T-helper 22 cell (primary cell): ENCODE results near the gene GALNT17.

Source experiments
- DNase-seq: peaks from one replicate; pipeline ENCODE4 v3.0.0-alpha.2; 2020; ENCODE audit warnings: low read depth

Gene GALNT17

GRCh38 chr7:71459132-71459531, 327.2 kb downstream of the GALNT17 start:
- DNase-seq, result no peak

GRCh38 chr7:71461572-71461971, 329.6 kb downstream of the GALNT17 start:
- DNase-seq, result no peak

DNA sequence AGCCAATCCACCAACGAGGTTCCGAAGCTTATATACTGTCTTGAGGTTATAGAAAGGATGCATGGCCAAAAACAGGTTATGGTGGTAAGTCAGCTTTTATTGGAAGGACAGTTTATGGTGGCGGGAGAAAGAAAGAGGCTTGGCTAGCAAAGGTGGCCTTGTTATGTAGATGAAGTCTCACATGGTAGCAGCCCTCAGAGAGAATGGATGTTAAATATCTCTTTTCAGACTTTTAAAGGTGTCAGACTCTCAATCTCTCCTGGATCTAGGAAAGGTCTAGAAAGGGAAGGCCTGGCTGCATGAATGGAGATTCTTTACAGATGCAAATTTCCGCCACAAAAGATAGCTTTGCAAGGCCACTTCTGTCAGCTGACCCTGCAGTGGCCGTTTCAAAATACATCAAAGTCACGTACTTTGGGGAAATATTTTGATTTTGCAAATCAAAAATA, 333.8 kb downstream of the GALNT17 start:
- no peak for DNase-seq

DNA sequence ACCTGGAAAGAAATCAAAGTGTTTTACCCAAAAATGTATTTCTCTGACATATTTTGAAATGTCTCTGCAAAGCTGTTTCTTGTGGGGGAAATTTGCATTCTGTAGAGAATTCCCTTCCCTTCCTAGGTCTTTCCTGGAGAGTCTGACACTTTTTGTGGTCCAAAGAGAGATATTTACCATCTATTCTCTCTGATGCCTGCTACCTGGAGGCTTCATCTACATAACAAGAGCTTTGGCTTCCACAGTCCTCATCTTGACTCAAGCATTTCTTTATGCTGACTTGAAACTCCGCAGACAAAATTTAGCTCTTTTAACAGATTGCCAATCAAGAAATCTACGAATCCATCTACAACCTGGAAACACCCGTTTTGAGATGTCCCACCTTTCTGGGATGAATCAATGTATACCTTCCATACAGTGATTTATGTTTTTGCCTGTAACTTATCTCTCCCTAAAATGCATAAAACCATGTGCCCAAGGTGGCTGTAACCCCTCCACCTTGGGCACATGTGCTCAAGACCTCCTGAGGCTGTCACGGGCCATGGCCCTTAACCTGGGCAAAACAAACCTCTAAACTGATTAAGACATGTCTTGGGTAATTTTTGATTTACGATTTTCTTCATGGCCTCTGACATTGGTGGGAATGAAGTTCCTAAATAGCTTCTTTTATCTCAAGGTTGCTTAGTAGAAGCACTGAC, 334.7 kb downstream of the GALNT17 start:
- DNase-seq, result no peak

GRCh38 chr7:71470326-71470725, 338.4 kb downstream of the GALNT17 start:
- no peak for DNase-seq

GRCh38 chr7:71470830-71471229, 338.9 kb downstream of the GALNT17 start:
- no peak for DNase-seq

DNA sequence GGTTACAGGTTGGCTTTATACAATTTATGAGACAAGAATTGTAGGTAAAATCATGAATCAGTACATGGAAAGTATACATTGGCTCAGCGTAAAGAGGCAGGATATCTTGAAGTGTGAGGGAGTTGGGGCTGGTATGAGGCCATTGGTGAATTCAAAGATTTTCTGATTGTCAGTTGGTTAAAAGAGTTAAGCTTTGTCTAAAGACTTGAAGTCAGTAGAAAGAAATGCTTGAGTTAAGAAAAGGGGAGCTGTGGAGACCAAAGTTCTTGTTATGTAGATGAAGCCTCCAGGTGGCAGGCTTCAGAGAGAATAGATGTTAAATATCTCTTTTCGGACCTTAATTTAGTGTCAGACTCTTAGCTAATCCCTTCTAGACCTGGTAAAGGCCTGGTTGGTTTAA, 341.0 kb downstream of the GALNT17 start:
- DNase-seq, result no peak

GRCh38 chr7:71473366-71473967, 341.5 kb downstream of the GALNT17 start:
- no peak for DNase-seq

- no peak for DNase-seq
Measured at GRCh38 chr7:71477441-71477840, 345.5 kb downstream of the GALNT17 start.

- no peak for DNase-seq
Measured at GRCh38 chr7:71479231-71479630, 347.3 kb downstream of the GALNT17 start.

GRCh38 chr7:71480791-71481190, 348.8 kb downstream of the GALNT17 start:
- no peak for DNase-seq

DNA sequence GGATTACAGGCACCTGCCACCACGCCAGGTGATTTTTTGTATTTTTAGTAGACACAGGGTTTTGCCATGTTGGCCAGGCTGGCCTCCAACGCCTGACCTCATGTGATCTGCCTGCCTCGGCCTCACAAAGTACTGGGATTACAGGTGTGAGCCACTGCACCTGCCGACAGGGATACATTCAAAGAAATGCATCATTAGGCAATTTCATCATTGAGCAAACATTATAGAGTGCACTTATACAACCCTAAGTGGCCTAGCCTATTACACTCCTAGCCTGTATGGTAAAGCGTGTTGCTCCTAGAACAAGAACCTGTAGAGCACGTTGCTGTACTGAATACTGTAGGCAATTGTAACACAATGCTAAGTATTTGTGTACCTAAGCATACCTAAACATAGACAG, 350.3 kb downstream of the GALNT17 start:
- no peak for DNase-seq

GRCh38 chr7:71484380-71484779, 352.4 kb downstream of the GALNT17 start:
- no peak for DNase-seq

GRCh38 chr7:71485586-71485985, 353.6 kb downstream of the GALNT17 start:
- no peak for DNase-seq

- DNase-seq, result no peak
Measured at GRCh38 chr7:71486414-71486813, 354.5 kb downstream of the GALNT17 start.

GRCh38 chr7:71486856-71487628, 355.1 kb downstream of the GALNT17 start:
- no peak for DNase-seq

- no peak for DNase-seq
Measured at GRCh38 chr7:71488308-71488707, 356.4 kb downstream of the GALNT17 start.

- DNase-seq, result no peak
Measured at GRCh38 chr7:71491336-71491735, 359.4 kb downstream of the GALNT17 start.

DNA sequence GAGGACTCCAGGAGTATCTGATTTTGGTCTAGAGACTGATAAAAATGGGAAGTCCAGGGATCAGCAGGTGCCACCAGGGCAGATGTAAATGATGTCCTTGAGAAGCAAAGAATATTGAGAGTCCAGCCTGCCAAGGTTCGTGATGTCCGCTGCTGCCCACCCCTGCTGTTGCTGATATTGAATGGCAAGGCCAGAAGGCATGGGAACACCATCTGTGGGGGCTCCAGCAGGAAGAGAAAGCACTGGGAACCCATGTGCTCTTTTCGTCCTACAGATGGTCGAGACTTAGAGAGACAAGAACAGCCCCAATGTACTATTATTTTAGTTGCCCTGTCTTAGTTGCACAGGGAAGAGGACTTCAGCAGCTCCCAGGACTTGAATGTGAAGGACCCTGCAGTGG, 363.9 kb downstream of the GALNT17 start:
- no peak for DNase-seq

DNA sequence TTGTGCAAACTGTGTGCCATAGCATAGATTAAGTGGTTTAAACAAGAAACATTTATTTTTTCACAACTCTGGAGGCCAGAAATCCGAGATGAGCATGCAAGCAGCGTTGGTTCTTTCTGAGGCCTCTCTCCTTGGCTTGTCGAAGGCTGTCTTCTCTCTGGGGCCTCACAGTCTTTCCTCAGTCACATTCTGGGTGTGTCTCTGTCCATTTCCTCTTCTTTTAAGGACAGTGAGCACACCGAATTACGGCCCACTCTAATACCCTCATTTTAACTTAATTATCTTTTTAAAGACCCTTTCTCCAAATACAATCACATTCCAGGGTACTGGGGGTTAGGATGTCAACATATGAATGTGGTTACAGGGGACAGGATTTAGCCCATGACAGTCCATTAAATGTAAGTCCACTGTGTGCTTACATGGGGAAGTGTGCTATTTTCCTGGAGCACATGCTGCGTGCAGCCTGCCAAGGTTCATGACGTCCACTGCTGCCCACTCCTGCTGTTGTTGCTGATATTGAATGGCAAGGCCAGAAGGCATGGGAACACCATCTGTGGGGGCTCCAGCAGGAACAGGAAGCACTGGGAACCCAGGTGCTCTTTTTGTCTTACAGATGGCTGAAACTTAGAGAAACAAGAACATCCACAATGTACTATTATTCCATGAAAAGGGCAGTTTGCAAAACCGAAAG, 365.5 kb downstream of the GALNT17 start:
- no peak for DNase-seq

DNA sequence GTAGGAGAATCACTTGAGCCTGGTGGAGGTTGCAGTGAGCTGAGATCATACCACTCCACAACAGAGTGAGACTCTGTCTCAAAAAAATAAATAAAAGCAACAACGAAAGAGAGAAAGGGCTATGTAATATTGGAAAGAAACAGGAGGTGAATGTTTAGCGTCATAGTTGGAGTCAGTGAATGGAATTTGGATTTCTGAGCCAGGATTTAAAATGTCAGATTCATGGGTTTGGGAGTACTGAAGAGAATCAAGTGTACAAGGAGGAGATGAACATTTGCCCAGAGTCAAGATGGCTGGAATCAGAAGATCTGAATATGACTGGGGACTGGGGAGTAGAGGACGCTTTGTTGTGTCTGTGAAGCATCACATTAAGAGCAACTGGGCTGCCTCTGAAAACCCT, 366.4 kb downstream of the GALNT17 start:
- no peak for DNase-seq

DNA sequence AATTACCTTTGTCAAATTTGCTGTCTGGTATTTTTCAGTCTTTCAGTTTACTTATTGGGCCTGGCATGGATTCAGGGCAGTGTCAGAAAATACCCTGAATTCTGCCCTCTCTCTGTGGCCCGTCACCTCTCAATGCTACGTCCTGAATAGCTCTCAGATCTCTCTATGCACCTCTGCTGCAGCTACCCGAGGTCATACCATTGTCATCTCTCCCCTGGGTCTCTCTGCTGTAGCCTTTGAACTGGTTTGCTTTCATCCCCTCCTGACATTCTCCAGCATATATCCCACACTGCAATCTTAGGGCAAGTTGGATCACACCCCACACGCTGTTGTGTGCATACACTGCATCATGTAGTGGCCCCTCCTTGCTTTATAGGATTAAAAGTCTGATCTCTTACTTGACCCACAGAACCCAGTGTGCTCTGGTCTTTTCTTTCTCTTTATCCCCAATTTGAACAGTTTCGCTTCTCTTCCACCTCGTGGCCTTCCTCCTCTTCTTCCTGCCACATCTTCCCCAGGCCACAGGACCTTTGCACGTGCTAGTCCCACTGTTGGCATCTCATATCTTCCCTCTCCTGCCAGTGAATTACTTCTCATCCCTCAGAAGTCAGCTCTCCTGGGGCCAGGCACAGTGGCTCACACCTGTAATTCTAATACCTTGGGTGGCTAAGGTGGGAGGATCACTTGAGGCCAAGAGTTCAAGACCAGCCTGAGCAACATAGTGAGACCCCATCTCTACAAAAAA, 372.9 kb downstream of the GALNT17 start:
- DNase-seq, result no peak
